Measurements from ENCODE around the gene ERAL1. TPM values are rescaled to one million over a fixed set of nuclear protein-coding genes. Genes with fewer than 3 reads are reported as not detected.

The ERAL1 gene
- total RNA-seq, 1 experiment from 2014 or later, result 47.1 TPM

DNA sequence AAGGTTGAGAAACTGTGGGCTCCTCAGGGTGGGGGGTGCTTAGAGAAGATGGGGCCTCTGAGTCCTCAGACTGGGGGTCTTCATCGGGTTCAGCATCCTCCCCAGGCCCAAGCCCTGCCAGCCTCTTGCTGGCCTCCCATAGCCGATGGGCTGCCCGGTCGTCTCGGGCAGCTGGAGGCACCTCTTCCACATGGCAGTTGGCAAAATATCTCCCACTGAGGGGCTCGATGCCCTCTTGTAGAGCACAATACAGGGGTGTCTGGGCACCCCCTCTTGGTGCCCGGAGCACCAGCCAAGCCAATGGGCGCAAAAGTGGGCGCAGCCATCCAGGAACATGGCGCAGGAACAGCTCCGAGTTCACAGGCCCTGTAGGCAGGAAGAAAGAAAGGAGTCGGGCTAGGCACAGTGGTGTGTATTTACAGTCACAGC is 43.7 kb downstream of the ERAL1 start:
- peaks cover 20% of the 10 kb centered on the region for H3K79me2 ChIP-seq (ENCODE audit: low read depth)
- no peak overlapping the region; the same call in 1 of the 2 replicates for H3K4me3 ChIP-seq
- ChIA-PET POLR2A (ENCODE audit: unreplicated experiment) (interaction anchor here (0.6 kb wide), 4 partner anchors 43 to 179 kb away, joined by 3 to 12 read pairs (median 6); partner anchors contain the start of gene RPL23A), CTCF (interaction anchor here (1.4 kb wide), 1 partner anchor 137 kb away, joined by 3 read pairs; no protein-coding TSS in a partner anchor)
- intact Hi-C loops (cut with micrococcal nuclease; ENCODE audit: unreplicated experiment), result no loop called here
- DNase-seq, result no peak
- H2AFZ ChIP-seq, result no peak overlapping the region
- H3K27me3 ChIP-seq (ENCODE audit: insufficient read depth, low read depth), result no peaks in the 10 kb centered on the region
- no peaks in the 10 kb centered on the region for H3K36me3 ChIP-seq (ENCODE audit: low read depth)
- no peaks in the 10 kb centered on the region for H3K9me2 ChIP-seq (ENCODE audit: insufficient read depth)
- no TSS peak for BruUV-seq (replicated peaks)
- peaks cover 28% of the 10 kb centered on the region for H3K4me1 ChIP-seq (replicated peaks; ENCODE audit: insufficient read depth)
- no peaks in the 10 kb centered on the region for H3K9me3 ChIP-seq (ENCODE audit: insufficient read depth, low read depth)
- peak overlapping the region; percentile 84 for H3K4me2 ChIP-seq
- peaks cover 32% of the 10 kb centered on the region for H3F3A ChIP-seq (ENCODE audit: insufficient read depth, low read depth)
- TF ChIP-seq, protein P1, sequence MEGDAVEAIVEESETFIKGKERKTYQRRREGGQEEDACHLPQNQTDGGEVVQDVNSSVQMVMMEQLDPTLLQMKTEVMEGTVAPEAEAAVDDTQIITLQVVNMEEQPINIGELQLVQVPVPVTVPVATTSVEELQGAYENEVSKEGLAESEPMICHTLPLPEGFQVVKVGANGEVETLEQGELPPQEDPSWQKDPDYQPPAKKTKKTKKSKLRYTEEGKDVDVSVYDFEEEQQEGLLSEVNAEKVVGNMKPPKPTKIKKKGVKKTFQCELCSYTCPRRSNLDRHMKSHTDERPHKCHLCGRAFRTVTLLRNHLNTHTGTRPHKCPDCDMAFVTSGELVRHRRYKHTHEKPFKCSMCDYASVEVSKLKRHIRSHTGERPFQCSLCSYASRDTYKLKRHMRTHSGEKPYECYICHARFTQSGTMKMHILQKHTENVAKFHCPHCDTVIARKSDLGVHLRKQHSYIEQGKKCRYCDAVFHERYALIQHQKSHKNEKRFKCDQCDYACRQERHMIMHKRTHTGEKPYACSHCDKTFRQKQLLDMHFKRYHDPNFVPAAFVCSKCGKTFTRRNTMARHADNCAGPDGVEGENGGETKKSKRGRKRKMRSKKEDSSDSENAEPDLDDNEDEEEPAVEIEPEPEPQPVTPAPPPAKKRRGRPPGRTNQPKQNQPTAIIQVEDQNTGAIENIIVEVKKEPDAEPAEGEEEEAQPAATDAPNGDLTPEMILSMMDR (conservative IDR thresholded peaks at IDR 0.05), result no peak
- TF ChIP-seq EZH2 (IDR thresholded peaks at IDR 0.05; ENCODE audit: low read depth), result no peak
- H3K27ac ChIP-seq, result no peak overlapping the region
- H4K20me1 ChIP-seq (ENCODE audit: insufficient read depth), result no peaks in the 10 kb centered on the region

- Histone ChIP-seq H3K4me2 (no peak overlapping the region), H3K4me3 (no peak overlapping the region), H3K36me3 (ENCODE audit: low read depth) (no peaks in the 10 kb centered on the region), H3F3A (ENCODE audit: insufficient read depth, low read depth) (peaks cover 40% of the 10 kb centered on the region), H3K27ac (no peak overlapping the region), H3K79me2 (ENCODE audit: low read depth) (peaks cover 20% of the 10 kb centered on the region), H4K20me1 (ENCODE audit: insufficient read depth) (no peaks in the 10 kb centered on the region), H3K4me1 (replicated peaks; ENCODE audit: insufficient read depth) (peaks cover 28% of the 10 kb centered on the region), H2AFZ (no peak overlapping the region), H3K27me3 (ENCODE audit: insufficient read depth, low read depth) (no peaks in the 10 kb centered on the region), H3K9me2 (ENCODE audit: insufficient read depth) (no peaks in the 10 kb centered on the region), H3K9me3 (ENCODE audit: insufficient read depth, low read depth) (no peaks in the 10 kb centered on the region)
- ChIA-PET POLR2A (ENCODE audit: unreplicated experiment) (no interaction called here), CTCF (interaction anchor here (1.4 kb wide), 1 partner anchor 137 kb away, joined by 3 read pairs; no protein-coding TSS in a partner anchor)
- TF ChIP-seq EZH2 (IDR thresholded peaks at IDR 0.05; ENCODE audit: low read depth), result no peak
- TF ChIP-seq, protein P1 (conservative IDR thresholded peaks at IDR 0.05), result no peak
- BruUV-seq (replicated peaks), result no TSS peak
- no peak for DNase-seq
- intact Hi-C loops (cut with micrococcal nuclease; ENCODE audit: unreplicated experiment), result no loop called here
Observed at GRCh38 chr17:28899212-28899815, 44.5 kb downstream of the ERAL1 start.

DNA sequence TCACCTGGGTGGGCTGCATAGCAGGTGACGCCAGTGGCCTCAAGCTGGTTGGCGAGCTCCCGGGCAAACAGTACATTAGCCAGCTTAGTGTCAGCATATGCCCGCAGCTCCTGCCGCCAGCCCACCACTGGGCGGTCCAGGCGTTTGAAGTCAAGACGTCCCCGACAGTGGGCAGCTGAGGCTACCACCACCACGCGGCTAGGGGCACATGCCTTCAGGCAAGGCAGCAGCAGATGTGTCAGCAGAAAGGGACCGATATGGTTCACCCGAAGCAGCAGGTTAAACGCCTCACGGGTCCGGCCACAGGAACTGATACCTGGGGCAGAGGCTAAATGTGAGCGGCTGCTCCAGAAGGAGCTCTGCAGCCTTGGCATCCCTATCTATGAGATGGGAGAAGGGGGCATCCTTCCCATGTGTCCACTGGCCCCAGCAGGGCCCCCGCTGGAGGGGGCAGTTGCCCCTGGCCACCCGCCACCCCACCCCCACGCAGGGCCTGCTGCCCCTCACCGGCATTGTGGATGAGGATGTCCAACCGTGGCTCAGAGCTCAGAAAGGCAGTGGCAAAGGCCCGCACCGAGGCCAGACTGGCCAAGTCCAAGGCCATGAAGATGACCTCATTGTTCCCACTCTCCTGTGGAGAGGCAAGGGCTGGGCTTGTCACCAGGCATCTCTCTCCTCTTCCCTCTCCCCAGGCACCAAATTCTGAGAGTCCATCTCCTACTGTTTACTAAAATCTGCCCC is 46.3 kb downstream of the ERAL1 start:
- no peak overlapping the region for H2AFZ ChIP-seq
- H3K36me3 ChIP-seq (ENCODE audit: low read depth), result no peaks in the 10 kb centered on the region
- peak overlapping the region; percentile 73; the same call in 1 of the 2 replicates for H3K4me3 ChIP-seq
- H3K27me3 ChIP-seq (ENCODE audit: insufficient read depth, low read depth), result no peaks in the 10 kb centered on the region
- no peaks in the 10 kb centered on the region for H4K20me1 ChIP-seq (ENCODE audit: insufficient read depth)
- H3K4me2 ChIP-seq, result peak overlapping the region; percentile 83
- H3F3A ChIP-seq (ENCODE audit: insufficient read depth, low read depth), result peaks cover 55% of the 10 kb centered on the region
- H3K9me2 ChIP-seq (ENCODE audit: insufficient read depth), result no peaks in the 10 kb centered on the region
- peaks cover 23% of the 10 kb centered on the region for H3K4me1 ChIP-seq (replicated peaks; ENCODE audit: insufficient read depth)
- intact Hi-C loops (cut with micrococcal nuclease; ENCODE audit: unreplicated experiment), result loop anchor here (5.0 kb wide), 3 partner anchors 139 to 254 kb away; partner anchors contain the start of genes BLTP2, RAB34 and RPL23A
- ChIA-PET CTCF (no interaction called here), POLR2A (ENCODE audit: unreplicated experiment) (no interaction called here)
- H3K79me2 ChIP-seq (ENCODE audit: low read depth), result peaks cover 16% of the 10 kb centered on the region
- no peak for DNase-seq
- H3K9me3 ChIP-seq (ENCODE audit: insufficient read depth, low read depth), result no peaks in the 10 kb centered on the region
- BruUV-seq (replicated peaks), result no TSS peak
- no peak overlapping the region for H3K27ac ChIP-seq
- TF ChIP-seq, protein P1 (conservative IDR thresholded peaks at IDR 0.05), result no peak
- TF ChIP-seq EZH2 (IDR thresholded peaks at IDR 0.05; ENCODE audit: low read depth), result no peak
